Esophagus squamous epithelium (tissue), 4 donors: ENCODE measurements around the gene PEF1.

Source experiments
- CTCF ChIP-seq, 6 experiments: fragments of 450-650 bp in 4 of 6; fragments of 200-600 bp in 2 of 6; sonication (generic) in 2 of 6; IDR thresholded peaks; one replicate each; pipeline ENCODE4 v1.5.1; 2016 to 2019; ENCODE audit warnings: antibody characterized with exemption in 6 of 6, mild to moderate bottlenecking in 4 of 6, moderate library complexity in 4 of 6
- POLR2A ChIP-seq, 4 donors: fragments of 450-650 bp; IDR thresholded peaks; one replicate each; pipeline ENCODE4 v1.6.1; 2017; ENCODE audit warnings: antibody characterized with exemption in 4 of 4, mild to moderate bottlenecking in 4 of 4, moderate library complexity in 3 of 4

- TF ChIP-seq CTCF (IDR thresholded peaks at IDR 0.05) (peak; percentile 91 to 96 (median 95)), POLR2A (IDR thresholded peaks at IDR 0.05) (no peak)
These were observed 19.2 kb upstream of the PEF1 start for GRCh38 chr1:31663622-31664452.
